HG03039 (cell line): ENCODE results near the gene NME7.
"Not testable (repeated sequence)": the region's sequence is repeated elsewhere in the genome, so short reads cannot be mapped to it uniquely, and the experiment has no call there.

Experiments used
- ATAC-seq: cut with Tn5 transposase; IDR thresholded peaks from one replicate; pipeline ENCODE4 v1.9.1; 2021; ENCODE audit warnings: mild to moderate bottlenecking, moderate library complexity; ENCODE audit not compliant: unreplicated experiment

The NME7 gene

DNA sequence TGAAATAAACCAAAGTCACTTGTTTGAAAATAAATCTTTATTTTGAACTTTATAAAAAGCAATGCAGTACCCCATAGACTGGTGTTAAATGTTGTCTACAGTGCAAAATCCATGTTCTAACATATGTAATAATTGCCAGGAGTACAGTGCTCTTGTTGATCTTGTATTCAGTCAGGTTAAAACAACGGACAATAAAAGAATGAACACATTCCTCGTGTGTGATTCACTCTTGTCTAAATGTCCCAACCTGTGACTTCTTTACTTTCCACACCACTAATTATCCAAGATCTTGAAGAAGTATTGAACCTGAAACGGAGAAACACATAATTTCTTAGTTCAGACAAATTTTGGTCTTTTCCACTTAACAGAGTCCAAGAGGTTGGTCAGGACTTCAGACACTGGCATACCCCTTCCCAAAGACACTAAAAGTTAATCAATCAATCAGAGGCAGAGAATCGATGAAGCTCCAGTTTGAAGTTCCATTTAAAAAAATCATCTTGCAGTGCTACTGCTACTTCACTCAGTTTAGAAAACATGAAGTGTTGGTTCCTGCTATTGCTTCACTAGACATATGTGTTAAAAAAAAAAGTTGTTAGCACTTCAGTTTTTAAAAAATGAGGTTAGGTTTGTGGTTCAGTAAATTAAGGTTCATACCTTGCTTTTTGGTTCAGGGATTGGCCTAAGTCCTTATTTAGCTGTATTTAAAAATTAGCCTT, 234.9 kb downstream of the NME7 start:
- ATAC-seq, result no peak

GRCh38 chr1:169130683-169131082, 236.9 kb downstream of the NME7 start:
- no peak for ATAC-seq

DNA sequence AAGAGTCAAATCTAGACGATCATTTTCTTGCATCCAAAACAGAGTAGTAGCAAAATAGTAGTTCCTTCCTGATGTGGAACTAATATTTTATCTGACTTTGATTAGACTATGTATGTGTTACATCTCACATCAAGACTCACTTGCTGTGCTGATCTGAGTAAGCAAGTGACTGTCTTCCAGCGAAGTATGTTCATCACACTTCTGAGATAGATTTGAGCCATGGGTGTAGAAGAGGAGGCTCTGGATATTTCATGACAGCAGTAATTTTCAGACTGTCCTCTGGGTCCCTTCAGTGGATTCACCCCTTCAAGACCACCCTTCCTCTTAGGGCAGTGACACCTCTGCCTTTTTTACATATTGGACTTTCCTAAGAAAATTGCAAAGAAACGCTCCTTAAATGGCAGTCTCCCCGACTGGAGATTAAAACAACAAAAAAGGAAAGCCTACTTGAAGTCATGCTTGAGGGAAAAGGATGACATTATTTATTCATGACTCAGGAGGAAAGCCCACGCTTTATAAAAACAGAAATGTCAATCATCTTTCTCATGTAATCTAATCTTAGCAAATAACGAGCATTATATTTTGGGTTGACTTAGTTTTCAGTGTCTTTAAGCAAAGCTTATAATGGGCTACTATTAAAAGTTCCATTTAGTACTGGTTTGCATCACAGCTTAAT, 238.3 kb downstream of the NME7 start:
- ATAC-seq, result no peak

- no peak for ATAC-seq
Observed at GRCh38 chr1:169128562-169128961, 239.0 kb downstream of the NME7 start.

- ATAC-seq, result no peak
Observed at GRCh38 chr1:169127305-169127704, 240.3 kb downstream of the NME7 start.

DNA sequence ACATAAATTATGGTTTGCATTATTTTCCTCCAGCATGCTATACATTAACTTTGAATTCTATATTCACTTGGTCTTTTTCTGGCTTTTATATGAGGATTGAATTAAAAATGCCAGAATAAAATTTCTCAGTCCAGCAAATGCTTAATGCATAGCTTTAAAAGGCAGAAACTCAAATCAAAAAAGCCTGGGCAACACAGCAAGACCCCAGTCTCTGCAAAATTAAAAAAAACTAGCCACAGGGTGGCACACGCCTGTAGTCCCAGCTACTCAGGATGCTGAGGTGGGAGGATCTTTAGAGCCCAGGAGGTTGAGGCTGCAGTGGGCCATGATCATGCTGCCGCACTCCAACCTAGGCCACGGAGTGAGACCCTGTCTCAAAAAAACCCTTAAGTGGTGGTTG, 241.3 kb downstream of the NME7 start:
- no peak for ATAC-seq

- not testable (repeated sequence) for ATAC-seq
Observed at GRCh38 chr1:169125597-169125996, 242.0 kb downstream of the NME7 start.

DNA sequence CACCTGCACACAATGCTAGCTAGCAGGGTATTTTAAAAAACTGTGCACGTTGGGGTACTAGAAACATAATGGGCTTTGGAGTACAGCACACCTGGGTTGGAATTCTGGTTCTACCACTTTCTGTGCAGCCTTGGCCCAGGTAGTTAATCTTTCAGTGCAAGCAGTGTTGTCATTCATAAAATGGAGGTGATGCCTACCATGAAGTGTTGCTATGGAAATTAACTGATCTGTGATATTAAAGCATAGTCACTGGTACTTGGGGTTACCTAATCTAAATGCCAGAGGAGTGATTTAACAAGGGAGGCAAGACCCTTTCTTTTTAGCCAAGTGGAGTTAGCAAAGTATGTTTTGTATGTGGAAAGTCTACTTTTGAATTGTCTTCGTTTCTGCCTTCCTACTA, 243.1 kb downstream of the NME7 start:
- no peak for ATAC-seq

DNA sequence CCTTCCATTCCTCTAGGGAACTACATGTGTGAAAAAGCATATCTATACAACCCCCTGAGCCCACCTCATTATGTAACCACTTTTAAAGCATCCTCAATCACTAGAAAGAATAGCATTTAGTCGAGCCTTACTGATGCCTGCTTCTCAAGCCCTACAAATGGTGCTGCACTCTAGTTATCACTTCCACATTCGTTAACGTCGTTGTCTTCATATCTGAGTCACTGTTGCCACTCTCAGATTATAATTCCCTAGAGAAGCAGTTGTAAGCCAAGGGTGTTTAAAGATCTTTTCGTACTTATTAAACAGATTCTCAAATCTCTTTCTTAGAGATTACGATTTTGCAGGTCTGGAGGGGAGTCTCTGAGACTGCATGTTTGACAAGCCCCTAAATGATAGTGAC, 244.6 kb downstream of the NME7 start:
- ATAC-seq, result no peak

- ATAC-seq, result no peak
Observed at GRCh38 chr1:169121146-169121923, 246.3 kb downstream of the NME7 start.

DNA sequence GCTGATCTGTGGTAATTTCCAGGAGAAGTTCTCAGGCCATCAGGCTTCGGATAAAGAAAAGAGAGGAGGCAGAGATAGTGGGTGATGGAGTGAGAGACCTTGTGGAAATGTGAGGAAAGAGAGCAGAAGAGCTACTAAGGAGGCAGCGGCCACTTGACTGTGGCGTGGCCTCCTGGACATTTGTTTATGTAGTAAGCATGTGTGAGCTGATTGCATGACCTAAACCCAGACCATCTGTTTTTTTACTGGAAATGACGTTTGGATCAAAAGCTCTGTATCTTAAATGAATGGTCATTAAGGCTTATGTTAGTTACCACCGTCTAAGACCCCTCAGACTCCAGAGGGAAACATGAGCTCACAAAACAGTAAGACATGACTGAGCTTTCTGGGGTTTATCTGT, 247.5 kb downstream of the NME7 start:
- no peak for ATAC-seq

- ATAC-seq, result no peak
Observed at GRCh38 chr1:169119405-169119804, 248.2 kb downstream of the NME7 start.

- no peak for ATAC-seq
Observed at GRCh38 chr1:169118227-169118626, 249.4 kb downstream of the NME7 start.

DNA sequence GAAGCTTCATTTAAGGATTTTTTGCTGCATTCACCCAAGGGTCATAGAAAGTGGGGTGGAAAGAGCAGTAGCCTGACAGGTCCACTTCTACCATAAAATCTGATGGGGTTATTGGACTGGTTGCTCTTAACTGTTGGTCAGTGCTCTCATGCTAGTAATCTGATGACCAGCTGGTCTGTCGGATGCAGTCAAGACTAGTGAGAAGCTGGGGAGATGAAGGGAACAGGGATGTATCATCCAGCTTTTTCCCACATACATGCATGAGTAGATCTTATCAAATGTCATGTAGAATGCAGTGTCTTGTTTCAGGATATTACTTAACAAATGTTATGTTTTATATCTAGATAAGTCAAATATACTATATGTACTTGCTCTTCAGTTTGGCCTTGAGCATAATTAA, 250.0 kb downstream of the NME7 start:
- ATAC-seq, result no peak

GRCh38 chr1:169117014-169117413, 250.6 kb downstream of the NME7 start:
- no peak for ATAC-seq

DNA sequence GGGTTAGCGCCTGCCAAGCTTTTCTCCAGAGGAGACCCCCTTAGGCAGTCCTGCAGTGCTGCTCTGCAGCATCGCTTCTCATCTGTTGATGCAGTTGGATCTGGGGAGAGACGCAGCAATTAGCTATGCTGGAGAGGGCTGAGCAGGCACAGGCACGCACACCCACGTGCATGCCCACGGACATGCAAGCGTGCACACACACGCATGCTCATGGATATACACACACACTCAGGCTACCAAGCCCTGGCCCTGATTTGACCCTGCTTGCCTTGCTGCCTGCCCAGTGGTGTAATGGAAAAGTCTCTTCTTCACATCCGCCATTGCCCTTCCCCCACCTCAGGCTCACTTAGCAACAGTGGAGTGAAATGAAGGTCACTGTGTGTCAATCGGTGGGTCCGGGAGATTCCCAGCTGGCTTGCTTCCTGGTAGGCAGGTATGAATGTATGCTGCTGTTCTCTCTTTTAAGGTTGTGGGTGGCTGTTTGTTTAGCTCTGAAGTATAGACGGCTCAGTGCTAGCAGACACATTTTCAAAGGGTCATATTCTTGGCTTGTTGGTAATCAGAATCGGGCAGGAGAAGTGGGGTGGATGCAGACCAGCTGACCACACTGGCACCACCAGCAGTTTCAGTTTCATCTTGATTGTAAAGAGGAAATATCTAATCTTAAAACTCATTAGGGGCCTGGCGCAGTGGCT, 251.6 kb downstream of the NME7 start:
- no peak for ATAC-seq

DNA sequence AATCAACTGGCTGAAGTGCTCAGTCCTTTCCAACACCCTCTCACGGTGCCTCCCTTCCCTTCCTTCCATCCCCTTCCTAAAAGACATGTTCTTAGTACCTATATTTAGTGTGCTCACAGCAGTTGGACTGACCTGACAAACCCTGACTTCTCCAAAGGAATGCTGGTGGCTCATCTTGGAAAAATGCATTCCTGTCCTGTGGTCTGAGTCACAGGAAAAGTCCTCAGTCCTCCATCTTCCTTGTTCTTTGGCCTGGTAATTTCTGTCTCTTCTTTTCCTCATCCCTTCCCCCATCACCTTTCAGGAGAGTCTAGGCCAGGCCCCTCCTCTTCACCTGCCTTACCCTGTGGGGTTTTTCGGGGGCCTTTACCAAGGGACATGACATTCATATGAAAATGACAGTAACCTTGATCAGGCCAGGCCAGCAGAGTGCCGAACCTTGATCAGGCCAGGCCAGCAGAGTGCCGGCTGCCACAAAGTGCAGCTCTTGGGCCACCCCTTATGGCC, 253.9 kb downstream of the NME7 start:
- ATAC-seq, result no peak

GRCh38 chr1:169112241-169112640, 255.4 kb downstream of the NME7 start:
- no peak for ATAC-seq

- ATAC-seq, result no peak
Observed at GRCh38 chr1:169111472-169111871, 256.1 kb downstream of the NME7 start.

- no peak for ATAC-seq
Observed at GRCh38 chr1:169110689-169111447, 256.7 kb downstream of the NME7 start.
